Breast epithelium (tissue), 4 donors: ENCODE results near the gene BRS3. TPM values are rescaled to one million over a fixed set of nuclear protein-coding genes. Genes with fewer than 3 reads are reported as not detected.

Experiments used
- DNase-seq, 2 donors: peaks; one replicate each; pipeline ENCODE4 v3.0.0-alpha.2; 2019; ENCODE audit warnings: low spot score in 2 of 2
- H3K27ac ChIP-seq, 2 donors: fragments of 200-600 bp; sonication (generic) in 1 of 2; one replicate each; pipeline ENCODE4 v1.5.1; 2016 to 2019; ENCODE audit warnings: mild to moderate bottlenecking in 1 of 2
- H3K27me3 ChIP-seq, 2 donors: fragments of 200-600 bp; sonication (generic) in 1 of 2; one replicate each; pipeline versions ENCODE4 v1.5.1 to v1.6.0; 2017 to 2019; ENCODE audit warnings: control low read depth in 1 of 2, mild to moderate bottlenecking in 1 of 2
- H3K36me3 ChIP-seq: fragments of 200-600 bp; one replicate; pipeline ENCODE4 v1.5.1; 2019
- H3K4me1 ChIP-seq, 2 donors: fragments of 200-600 bp; sonication (generic); one replicate each; pipeline ENCODE4 v1.5.1; 2016 to 2019; ENCODE audit warnings: control low read depth in 1 of 2
- H3K4me3 ChIP-seq, 3 donors: fragments of 200-600 bp; sonication (generic); 1 replicate in 2 of 3; 2 replicates in 1 of 3; pipeline ENCODE4 v1.5.1; 2016 to 2019; ENCODE audit warnings: mild to moderate bottlenecking in 3 of 3, moderate library complexity in 2 of 3
- H3K9me3 ChIP-seq, 2 donors: fragments of 200-600 bp; sonication (generic) in 1 of 2; one replicate each; pipeline ENCODE4 v1.5.1; 2016 to 2019; ENCODE audit warnings: control low read depth in 1 of 2
- CTCF ChIP-seq, 3 donors: fragments of 450-650 bp; IDR thresholded peaks; one replicate each; pipeline ENCODE4 v1.5.1; 2016 to 2017; ENCODE audit warnings: antibody characterized with exemption in 3 of 3, mild to moderate bottlenecking in 3 of 3, moderate library complexity in 3 of 3
- POLR2A ChIP-seq: fragments of 450-650 bp; IDR thresholded peaks from one replicate; pipeline ENCODE4 v1.6.1; 2016; ENCODE audit warnings: antibody characterized with exemption, mild to moderate bottlenecking, moderate library complexity
- POLR2AphosphoS5 ChIP-seq, 3 donors: sonication (generic); formaldehyde crosslinking; IDR thresholded peaks; one replicate each; pipeline ENCODE4 v1.6.1; 2017; ENCODE audit warnings: antibody characterized with exemption in 3 of 3
- intact Hi-C: fragments of 100-400 bp; cut with DNase I; formaldehyde crosslinking; loops from one replicate; pipeline ENCODE4 v1.15.1; 2023; ENCODE audit warnings: low total_unique reads
- total RNA-seq, 3 donors: library from RNA; depleted of rRNA; stranded (reverse); fragments of >200 nt; gene quantifications; one replicate each; pipeline ENCODE4 v1.1.0, GENCODE V29; 2016

Gene BRS3
- total RNA-seq, 3 donors from 2014 or later = not detected

GRCh38 chrX:136528645-136529315, 41.0 kb downstream of the BRS3 start:
- Histone ChIP-seq H3K4me3 (no peak overlapping the region), H3K36me3 (no peaks in the 10 kb centered on the region), H3K4me1 (no peaks in the 10 kb centered on the region), H3K9me3 (no peaks in the 10 kb centered on the region), H3K27ac (no peak overlapping the region), H3K27me3 (peaks cover 0 to 21% of the 10 kb centered on the region in 2 donors)
- intact Hi-C loops = no loop called here
- TF ChIP-seq CTCF (IDR thresholded peaks at IDR 0.05) (no peak), POLR2AphosphoS5 (IDR thresholded peaks at IDR 0.05) (no peak), POLR2A (no peak)
- no peak for DNase-seq

GRCh38 chrX:136529795-136530194, 42.0 kb downstream of the BRS3 start:
- Histone ChIP-seq H3K36me3 (no peaks in the 10 kb centered on the region), H3K27ac (no peak overlapping the region), H3K4me1 (no peaks in the 10 kb centered on the region), H3K4me3 (no peak overlapping the region), H3K9me3 (no peaks in the 10 kb centered on the region), H3K27me3 (peaks cover 0 to 23% of the 10 kb centered on the region in 2 donors)
- intact Hi-C loops = no loop called here
- TF ChIP-seq CTCF (IDR thresholded peaks at IDR 0.05) (no peak), POLR2A (no peak), POLR2AphosphoS5 (IDR thresholded peaks at IDR 0.05) (no peak)
- no peak for DNase-seq

- Histone ChIP-seq H3K27me3 (peaks cover 0 to 35% of the 10 kb centered on the region in 2 donors), H3K4me1 (no peaks in the 10 kb centered on the region), H3K27ac (no peak within 1 kb of the TSS), H3K36me3 (no peaks in the 10 kb centered on the region), H3K9me3 (no peaks in the 10 kb centered on the region), H3K4me3 (no peak within 1 kb of the TSS)
- no peak for DNase-seq
- TF ChIP-seq CTCF (IDR thresholded peaks at IDR 0.05) (no peak), POLR2AphosphoS5 (IDR thresholded peaks at IDR 0.05) (no peak), POLR2A (no peak)
- intact Hi-C loops = no loop called here
Observed at GRCh38 chrX:136531951-136532350, 44.2 kb downstream of the BRS3 start, which contains the start of gene VGLL1. VGLL1 (plus strand) TSS chrX:136532215; CDS start chrX:136536021, 3,806 bp downstream.

GRCh38 chrX:136534131-136534530, 46.4 kb downstream of the BRS3 start:
- Histone ChIP-seq H3K36me3 (no peaks in the 10 kb centered on the region), H3K4me3 (no peak overlapping the region), H3K27me3 (peaks cover 0 to 34% of the 10 kb centered on the region in 2 donors), H3K9me3 (no peaks in the 10 kb centered on the region), H3K27ac (no peak overlapping the region), H3K4me1 (no peaks in the 10 kb centered on the region)
- DNase-seq = no peak
- intact Hi-C loops = no loop called here
- TF ChIP-seq POLR2A (no peak), POLR2AphosphoS5 (IDR thresholded peaks at IDR 0.05) (no peak), CTCF (IDR thresholded peaks at IDR 0.05) (no peak)

GRCh38 chrX:136538811-136539210, 51.1 kb downstream of the BRS3 start:
- Histone ChIP-seq H3K4me1 (no peaks in the 10 kb centered on the region), H3K36me3 (no peaks in the 10 kb centered on the region), H3K9me3 (no peaks in the 10 kb centered on the region), H3K27me3 (peaks cover 0 to 26% of the 10 kb centered on the region in 2 donors), H3K27ac (no peak overlapping the region), H3K4me3 (no peak overlapping the region)
- TF ChIP-seq CTCF (IDR thresholded peaks at IDR 0.05) (no peak), POLR2A (no peak), POLR2AphosphoS5 (IDR thresholded peaks at IDR 0.05) (no peak)
- intact Hi-C loops = no loop called here
- no peak for DNase-seq
